ENCODE results near the gene NXPH3.

NXPH3 gene

DNA sequence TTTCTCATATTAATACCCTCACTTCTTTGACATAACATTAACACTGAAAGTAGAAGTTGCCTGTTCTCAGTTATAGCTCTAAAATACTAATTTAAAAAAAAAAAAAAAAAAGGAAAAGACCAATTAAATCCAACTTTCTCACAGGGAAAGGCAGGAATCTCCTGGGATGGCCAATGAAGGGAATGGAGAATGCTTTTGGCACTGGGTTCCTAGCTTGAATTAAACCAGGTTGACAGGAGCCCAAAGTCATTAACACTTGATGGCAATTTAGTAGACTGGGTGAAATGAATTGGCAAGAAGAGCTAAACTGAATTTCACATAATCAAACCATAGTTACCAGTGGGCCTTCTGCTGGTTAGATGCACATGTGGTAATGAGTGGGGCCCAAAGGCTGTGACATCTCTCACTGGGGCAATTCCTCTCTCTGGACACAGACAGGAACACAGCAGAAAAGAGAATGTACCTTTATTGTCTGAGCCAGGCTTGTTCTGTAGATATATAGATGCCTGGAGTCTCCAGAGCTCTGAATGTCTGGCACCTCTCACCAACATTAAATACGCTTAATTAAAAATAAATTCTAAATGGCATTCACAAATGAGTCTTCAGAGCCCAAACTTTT, 37.6 kb downstream of the NXPH3 start:
- no peak for FAIRE-seq
- DNase-seq (ENCODE audit: insufficient read length, low spot score) = no peak
- TF ChIP-seq POLR2A (IDR thresholded peaks at IDR 0.05; ENCODE audit: low read depth, low read length) (no peak), TAF1 (IDR thresholded peaks at IDR 0.05; ENCODE audit: low read depth, low read length) (no peak), PAX5 (IDR thresholded peaks at IDR 0.05; ENCODE audit: insufficient read depth, low read length, severe bottlenecking) (no peak), SPI1 (IDR thresholded peaks at IDR 0.05; ENCODE audit: low read depth, low read length) (no peak), POLR2AphosphoS5 (IDR thresholded peaks at IDR 0.05; ENCODE audit: low read depth, low read length) (no peak), POU2F2 (IDR thresholded peaks at IDR 0.05; ENCODE audit: low read depth, low read length) (no peak)

GRCh38 chr17:49616086-49616485, 40.4 kb downstream of the NXPH3 start:
- TF ChIP-seq TAF1 (IDR thresholded peaks at IDR 0.05; ENCODE audit: low read depth, low read length) (no peak), POLR2A (IDR thresholded peaks at IDR 0.05; ENCODE audit: low read depth, low read length) (no peak), PAX5 (IDR thresholded peaks at IDR 0.05; ENCODE audit: insufficient read depth, low read length, severe bottlenecking) (no peak), POU2F2 (IDR thresholded peaks at IDR 0.05; ENCODE audit: low read depth, low read length) (no peak)
- FAIRE-seq (no peak), DNase-seq (ENCODE audit: insufficient read length, low spot score) (no peak)

DNA sequence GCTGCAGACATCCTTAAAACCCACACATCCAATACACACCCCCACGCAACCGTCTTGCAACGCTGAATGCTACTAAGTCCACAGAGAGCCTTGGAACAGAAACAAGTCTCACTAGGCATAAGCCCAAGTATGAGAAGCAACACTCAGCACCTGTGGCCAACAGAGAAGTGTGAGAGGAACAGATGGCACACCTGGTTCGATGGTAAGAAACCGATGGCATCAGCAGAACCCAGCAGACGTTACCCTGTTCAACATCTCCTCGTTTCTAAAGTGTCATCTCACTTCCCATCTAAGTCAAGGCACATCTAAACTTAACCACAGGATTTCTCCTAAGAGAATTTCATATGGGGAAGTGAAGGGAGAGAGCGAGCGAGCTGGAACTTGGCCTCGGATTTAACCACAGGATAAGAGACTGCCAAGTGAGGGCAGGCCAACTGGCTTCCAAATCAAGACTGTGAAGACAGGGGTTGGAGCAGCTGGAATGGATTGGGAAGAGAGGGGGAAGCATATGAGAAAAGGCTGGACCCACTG, 41.0 kb downstream of the NXPH3 start:
- peak; percentile 16 for FAIRE-seq
- TF ChIP-seq SPI1 (IDR thresholded peaks at IDR 0.05; ENCODE audit: low read depth, low read length) (no peak), POLR2A (IDR thresholded peaks at IDR 0.05; ENCODE audit: low read depth, low read length) (no peak), TAF1 (IDR thresholded peaks at IDR 0.05; ENCODE audit: low read depth, low read length) (no peak), POLR2AphosphoS5 (IDR thresholded peaks at IDR 0.05; ENCODE audit: low read depth, low read length) (no peak), POU2F2 (IDR thresholded peaks at IDR 0.05; ENCODE audit: low read depth, low read length) (no peak), PAX5 (IDR thresholded peaks at IDR 0.05; ENCODE audit: insufficient read depth, low read length, severe bottlenecking) (no peak)
- DNase-seq (ENCODE audit: insufficient read length, low spot score) = no peak

DNA sequence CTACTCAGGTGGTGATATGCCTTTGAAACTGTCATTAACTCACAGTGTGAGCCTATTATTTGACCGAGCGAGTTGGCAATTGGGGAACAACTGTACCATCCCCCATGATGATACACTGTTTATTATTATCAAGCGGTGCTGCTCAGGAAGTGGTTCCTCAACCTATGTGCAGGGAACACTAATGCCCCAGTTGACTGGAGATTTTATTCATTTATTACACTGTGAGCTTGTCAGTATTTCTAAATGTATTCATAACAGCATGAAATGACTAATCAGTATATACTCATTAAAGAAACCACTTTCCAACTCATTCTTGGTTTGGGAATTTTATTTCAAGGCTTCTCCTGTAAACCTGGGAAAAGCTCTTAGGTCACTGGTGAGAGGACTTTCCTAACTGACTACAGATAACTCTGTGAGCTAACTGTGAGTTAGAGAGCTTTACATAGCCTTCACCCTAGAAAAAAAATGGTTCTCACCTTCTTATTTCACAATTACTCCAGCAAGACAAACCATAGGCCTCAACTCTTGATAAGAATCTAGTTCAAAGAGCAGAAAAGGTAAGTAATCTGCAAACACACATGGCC, 42.4 kb downstream of the NXPH3 start:
- FAIRE-seq = no peak
- TF ChIP-seq POLR2AphosphoS5 (IDR thresholded peaks at IDR 0.05; ENCODE audit: low read depth, low read length) = no peak
- TF ChIP-seq POU2F2 (IDR thresholded peaks at IDR 0.05; ENCODE audit: low read depth, low read length) = no peak
- no peak for TF ChIP-seq SPI1 (IDR thresholded peaks at IDR 0.05; ENCODE audit: low read depth, low read length)
- TF ChIP-seq TAF1 (IDR thresholded peaks at IDR 0.05; ENCODE audit: low read depth, low read length) = no peak
- TF ChIP-seq PAX5 (IDR thresholded peaks at IDR 0.05; ENCODE audit: insufficient read depth, low read length, severe bottlenecking) = no peak
- no peak for TF ChIP-seq POLR2A (IDR thresholded peaks at IDR 0.05; ENCODE audit: low read depth, low read length)
- no peak for DNase-seq (ENCODE audit: insufficient read length, low spot score)

DNA sequence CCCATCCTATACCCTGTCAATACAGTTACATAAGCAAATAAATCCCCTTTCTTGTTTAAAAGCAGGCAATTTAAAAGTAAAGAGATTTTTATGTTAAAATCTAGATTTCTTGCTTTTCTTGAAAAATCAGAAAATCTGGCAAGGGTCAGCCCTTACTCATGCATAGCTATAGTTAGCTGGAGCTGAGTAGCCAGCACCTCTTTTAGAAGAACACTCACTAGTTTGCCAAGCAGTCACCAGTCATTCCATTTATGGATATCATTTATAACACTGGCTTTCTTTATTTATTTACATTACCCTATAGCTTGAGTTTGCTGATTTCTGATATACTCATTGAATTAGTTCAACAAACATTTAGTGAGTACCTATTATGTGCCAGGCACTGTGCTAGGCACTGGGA, 45.7 kb downstream of the NXPH3 start:
- TF ChIP-seq POU2F2 (IDR thresholded peaks at IDR 0.05; ENCODE audit: low read depth, low read length) = no peak
- no peak for TF ChIP-seq POLR2A (IDR thresholded peaks at IDR 0.05; ENCODE audit: low read depth, low read length)
- TF ChIP-seq TAF1 (IDR thresholded peaks at IDR 0.05; ENCODE audit: low read depth, low read length) = no peak
- no peak for TF ChIP-seq POLR2AphosphoS5 (IDR thresholded peaks at IDR 0.05; ENCODE audit: low read depth, low read length)
- no peak for TF ChIP-seq PAX5 (IDR thresholded peaks at IDR 0.05; ENCODE audit: insufficient read depth, low read length, severe bottlenecking)
- TF ChIP-seq SPI1 (IDR thresholded peaks at IDR 0.05; ENCODE audit: low read depth, low read length) = no peak
- DNase-seq (ENCODE audit: insufficient read length, low spot score) (no peak), FAIRE-seq (no peak)

DNA sequence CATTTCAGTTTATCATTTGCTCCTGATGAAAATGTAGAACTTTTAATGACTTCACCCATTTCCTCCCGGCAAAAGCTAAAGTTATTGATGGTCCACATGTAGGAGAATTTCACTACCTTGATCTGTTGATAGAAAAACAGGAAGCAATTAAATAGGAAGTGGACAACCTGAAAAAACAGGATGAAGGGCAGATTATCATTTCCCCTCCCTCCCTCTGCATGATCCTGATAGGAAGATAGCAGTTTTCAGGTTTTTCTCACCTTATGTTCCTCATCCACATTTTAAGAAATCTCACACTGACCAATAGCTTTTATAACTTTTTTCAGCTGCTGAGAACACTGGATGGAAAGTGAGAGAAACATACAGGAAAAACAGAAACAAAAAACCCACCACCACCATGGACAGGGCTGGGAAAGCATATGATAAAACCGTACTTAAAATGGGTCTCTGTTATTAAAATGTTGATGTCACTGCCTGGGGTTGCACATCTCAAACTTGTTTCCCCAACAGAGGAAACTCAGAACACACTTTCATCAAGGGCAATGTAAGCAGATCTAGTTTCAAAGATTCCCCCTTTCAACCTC, 46.4 kb downstream of the NXPH3 start:
- DNase-seq (ENCODE audit: insufficient read length, low spot score) (no peak), FAIRE-seq (no peak)
- no peak for TF ChIP-seq TAF1 (IDR thresholded peaks at IDR 0.05; ENCODE audit: low read depth, low read length)
- TF ChIP-seq POLR2A (IDR thresholded peaks at IDR 0.05; ENCODE audit: low read depth, low read length) = no peak
- TF ChIP-seq PAX5 (IDR thresholded peaks at IDR 0.05; ENCODE audit: insufficient read depth, low read length, severe bottlenecking) = no peak
- TF ChIP-seq POU2F2 (IDR thresholded peaks at IDR 0.05; ENCODE audit: low read depth, low read length) = no peak
- no peak for TF ChIP-seq SPI1 (IDR thresholded peaks at IDR 0.05; ENCODE audit: low read depth, low read length)
- TF ChIP-seq POLR2AphosphoS5 (IDR thresholded peaks at IDR 0.05; ENCODE audit: low read depth, low read length) = no peak

- DNase-seq (ENCODE audit: insufficient read length, low spot score) (no peak), FAIRE-seq (no peak)
- no peak for TF ChIP-seq POLR2AphosphoS5 (IDR thresholded peaks at IDR 0.05; ENCODE audit: low read depth, low read length)
- no peak for TF ChIP-seq POLR2A (IDR thresholded peaks at IDR 0.05; ENCODE audit: low read depth, low read length)
- TF ChIP-seq TAF1 (IDR thresholded peaks at IDR 0.05; ENCODE audit: low read depth, low read length) = no peak
- no peak for TF ChIP-seq SPI1 (IDR thresholded peaks at IDR 0.05; ENCODE audit: low read depth, low read length)
- TF ChIP-seq PAX5 (IDR thresholded peaks at IDR 0.05; ENCODE audit: insufficient read depth, low read length, severe bottlenecking) = no peak
- TF ChIP-seq POU2F2 (IDR thresholded peaks at IDR 0.05; ENCODE audit: low read depth, low read length) = no peak
Measured at GRCh38 chr17:49624896-49625295, 49.2 kb downstream of the NXPH3 start.

DNA sequence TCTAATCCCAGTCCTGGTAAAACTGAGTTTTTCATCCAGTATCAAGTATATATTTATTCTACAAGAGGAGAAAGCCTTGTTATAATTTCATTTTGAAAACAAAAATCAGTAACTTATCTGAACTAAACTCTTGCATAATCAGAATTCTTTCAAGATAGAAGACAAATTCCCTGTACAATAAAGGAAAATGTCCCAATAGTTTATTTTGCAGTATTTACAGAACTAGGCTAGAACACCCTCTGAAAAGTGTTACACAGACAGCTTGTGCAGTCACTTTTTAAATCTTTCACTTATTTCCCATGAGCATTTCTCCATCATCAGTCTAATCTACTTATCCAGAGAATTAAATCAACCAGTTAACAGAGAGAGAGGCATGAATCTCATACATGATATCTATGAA, 53.8 kb downstream of the NXPH3 start:
- no peak for DNase-seq (ENCODE audit: insufficient read length, low spot score)
- no peak for FAIRE-seq
- no peak for TF ChIP-seq POU2F2 (IDR thresholded peaks at IDR 0.05; ENCODE audit: low read depth, low read length)
- TF ChIP-seq SPI1 (IDR thresholded peaks at IDR 0.05; ENCODE audit: low read depth, low read length) = no peak
- TF ChIP-seq PAX5 (IDR thresholded peaks at IDR 0.05; ENCODE audit: insufficient read depth, low read length, severe bottlenecking) = no peak
- no peak for TF ChIP-seq POLR2AphosphoS5 (IDR thresholded peaks at IDR 0.05; ENCODE audit: low read depth, low read length)
- no peak for TF ChIP-seq POLR2A (IDR thresholded peaks at IDR 0.05; ENCODE audit: low read depth, low read length)
- TF ChIP-seq TAF1 (IDR thresholded peaks at IDR 0.05; ENCODE audit: low read depth, low read length) = no peak

DNA sequence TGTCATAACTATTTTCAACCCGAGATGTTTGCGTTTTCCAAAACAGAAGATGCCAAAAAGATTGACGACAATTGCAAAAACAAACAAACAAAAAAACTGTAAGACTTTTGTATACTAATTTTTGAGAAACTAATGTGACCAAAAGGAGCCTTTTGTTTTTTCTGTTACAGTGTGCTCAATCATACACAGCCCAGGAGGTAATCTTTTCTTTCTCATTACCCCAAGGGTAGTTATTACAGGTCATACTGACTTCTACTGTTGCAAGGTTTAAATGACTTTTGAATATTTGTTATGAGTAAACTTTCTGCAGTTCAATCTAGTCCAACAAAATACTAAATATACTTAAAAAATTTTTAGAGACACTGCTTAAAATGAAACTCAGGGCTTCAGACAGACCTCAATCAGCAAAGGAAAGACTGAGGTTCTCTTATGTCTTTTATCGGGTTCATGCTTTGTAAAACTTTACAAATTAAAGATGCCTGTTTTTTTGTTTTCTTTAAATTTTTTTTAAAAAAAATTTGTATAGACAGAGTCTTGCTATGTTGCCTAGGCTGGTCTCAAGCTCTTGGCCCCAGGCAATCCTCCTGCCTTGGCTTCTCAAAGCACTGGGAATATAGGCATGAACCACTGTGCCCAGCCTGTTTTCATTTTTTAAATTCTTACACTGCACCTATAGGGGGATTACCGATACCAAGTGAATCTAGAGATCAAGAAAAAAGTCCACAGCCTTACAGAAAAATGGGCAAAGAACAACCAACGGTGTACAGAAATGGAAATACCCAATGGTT, 54.6 kb downstream of the NXPH3 start:
- TF ChIP-seq TAF1 (IDR thresholded peaks at IDR 0.05; ENCODE audit: low read depth, low read length) (no peak), POU2F2 (IDR thresholded peaks at IDR 0.05; ENCODE audit: low read depth, low read length) (no peak), POLR2AphosphoS5 (IDR thresholded peaks at IDR 0.05; ENCODE audit: low read depth, low read length) (no peak), SPI1 (IDR thresholded peaks at IDR 0.05; ENCODE audit: low read depth, low read length) (no peak), PAX5 (IDR thresholded peaks at IDR 0.05; ENCODE audit: insufficient read depth, low read length, severe bottlenecking) (no peak), POLR2A (IDR thresholded peaks at IDR 0.05; ENCODE audit: low read depth, low read length) (no peak)
- no peak for FAIRE-seq

More for the DNA sequence above, 54.6 kb downstream of the NXPH3 start:
- DNase-seq (ENCODE audit: insufficient read length, low spot score) = no peak

Data from GM12891 (cell line).